ENCODE data around the gene RWDD1.

RWDD1 gene, protein sequence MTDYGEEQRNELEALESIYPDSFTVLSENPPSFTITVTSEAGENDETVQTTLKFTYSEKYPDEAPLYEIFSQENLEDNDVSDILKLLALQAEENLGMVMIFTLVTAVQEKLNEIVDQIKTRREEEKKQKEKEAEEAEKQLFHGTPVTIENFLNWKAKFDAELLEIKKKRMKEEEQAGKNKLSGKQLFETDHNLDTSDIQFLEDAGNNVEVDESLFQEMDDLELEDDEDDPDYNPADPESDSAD

DNA sequence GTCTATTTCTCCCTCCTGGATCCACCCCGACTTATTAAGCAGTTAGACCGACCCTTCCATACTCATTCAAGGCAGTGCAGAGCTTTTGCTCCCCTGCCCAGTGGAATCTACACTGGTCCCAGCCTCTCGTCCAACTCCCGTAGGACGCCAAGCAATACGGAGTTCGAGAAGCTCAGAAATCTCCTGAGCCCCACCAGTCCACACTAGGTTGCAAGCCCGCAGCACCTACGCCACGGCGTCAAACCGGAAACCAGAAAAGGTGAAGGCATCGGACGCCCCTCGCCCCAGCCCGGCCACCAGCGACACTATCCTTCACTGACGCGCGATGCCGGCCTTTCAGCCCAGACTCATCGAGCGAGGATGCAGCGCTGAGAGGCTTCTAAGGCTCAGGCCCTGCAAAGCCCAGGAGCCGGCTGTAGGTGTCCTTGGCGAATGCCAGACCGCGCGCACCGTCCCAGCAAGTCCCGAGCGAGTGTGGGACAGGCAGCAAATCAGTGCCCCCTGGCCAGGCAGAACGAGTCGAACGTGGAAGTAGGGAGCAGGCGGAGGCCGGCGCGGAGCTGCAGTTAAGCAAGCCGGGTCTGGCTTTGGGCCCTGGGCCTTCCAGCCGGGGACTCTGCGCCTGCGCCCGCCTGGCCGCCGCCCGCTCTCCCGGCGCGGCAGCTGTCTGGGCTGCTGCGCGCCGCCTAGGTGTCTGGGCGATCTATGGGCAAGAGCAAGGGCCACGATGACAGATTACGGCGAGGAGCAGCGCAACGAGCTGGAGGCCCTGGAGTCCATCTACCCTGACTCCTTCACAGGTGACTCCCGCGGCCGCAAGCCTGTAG is at the start of gene RWDD1:
RWDD1 (plus strand) TSS at position 649 of the 827 bp plus-strand sequence; CDS start at position 728, 79 bp downstream.
- DNase-seq = peak; percentile 99

DNA sequence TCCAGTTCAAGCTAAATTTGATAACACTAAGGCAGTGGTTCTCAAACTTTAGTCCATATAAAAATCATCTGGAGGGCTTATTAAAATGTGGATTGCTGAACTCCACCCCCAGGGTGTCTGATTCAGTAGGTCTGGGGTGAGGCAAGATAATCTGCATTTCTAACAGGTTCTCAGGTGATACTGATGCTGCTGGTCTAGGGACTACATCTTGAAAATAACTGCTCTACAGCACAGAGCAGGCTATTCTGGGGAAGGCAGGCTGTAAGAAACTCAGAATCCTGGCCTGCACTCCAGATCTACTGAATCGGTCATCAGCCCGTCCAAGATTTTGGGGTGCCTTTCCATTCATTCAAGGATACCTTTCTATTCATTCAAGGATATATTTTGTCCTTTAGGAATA is 48.4 kb upstream of the RWDD1 start:
- no peak for DNase-seq

DNA sequence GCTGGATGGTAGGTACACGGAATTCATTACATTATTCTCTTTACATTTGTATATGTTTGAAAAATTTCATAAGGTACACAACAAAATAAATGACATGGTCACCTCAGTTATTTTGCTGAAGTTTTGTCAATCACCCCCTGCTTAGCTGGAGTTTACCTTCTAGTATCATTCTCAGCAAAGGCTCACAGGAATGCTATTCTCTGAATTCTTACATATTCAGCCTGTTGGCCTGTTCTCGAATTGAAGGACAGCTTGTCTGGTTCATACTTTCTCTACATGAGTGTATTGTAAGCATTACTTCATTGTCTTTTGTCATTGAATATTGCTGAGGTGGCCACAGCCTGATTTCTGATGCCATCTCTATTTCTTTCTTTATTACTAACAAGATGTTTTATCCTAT is 47.1 kb upstream of the RWDD1 start:
- DNase-seq = no peak

DNA sequence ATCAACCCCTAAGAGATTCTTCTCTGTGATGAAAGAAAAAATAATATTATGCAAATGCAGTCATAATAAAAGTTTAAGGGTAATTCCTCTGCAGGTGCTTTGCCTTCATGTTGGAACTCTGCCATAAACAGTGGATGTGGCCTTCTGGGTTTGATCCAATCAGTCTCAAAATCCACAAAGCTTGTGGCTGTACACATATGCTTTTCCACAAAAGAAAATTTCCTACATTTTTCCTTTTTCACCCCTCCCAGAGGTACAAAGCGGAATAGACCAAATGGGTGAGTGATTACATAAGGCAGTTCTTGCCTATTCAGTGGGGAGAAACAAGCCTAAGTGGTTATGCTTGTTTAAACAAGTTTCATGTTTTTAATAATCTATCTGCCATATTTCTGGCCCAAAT is 43.2 kb upstream of the RWDD1 start:
- DNase-seq = no peak

DNA sequence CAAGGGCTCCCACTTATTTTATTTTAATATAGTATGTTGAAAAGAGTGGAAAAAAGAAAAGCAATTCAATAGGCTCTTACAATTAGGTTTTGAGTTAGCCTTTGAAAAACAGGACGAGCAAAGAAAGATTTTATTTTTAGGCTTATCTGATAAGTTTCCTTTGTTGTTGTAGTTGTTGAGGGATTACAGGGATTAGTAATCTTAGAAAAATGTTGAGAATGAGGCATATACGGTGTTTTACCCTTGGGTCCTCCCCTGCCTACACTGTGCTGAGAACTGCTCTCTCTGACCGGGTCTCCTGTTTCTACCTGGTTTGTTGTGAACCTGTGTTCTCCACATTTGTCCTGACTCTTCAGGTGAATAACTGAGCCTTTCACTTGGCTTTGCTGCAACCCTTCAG is 42.5 kb upstream of the RWDD1 start:
- no peak for DNase-seq

DNA sequence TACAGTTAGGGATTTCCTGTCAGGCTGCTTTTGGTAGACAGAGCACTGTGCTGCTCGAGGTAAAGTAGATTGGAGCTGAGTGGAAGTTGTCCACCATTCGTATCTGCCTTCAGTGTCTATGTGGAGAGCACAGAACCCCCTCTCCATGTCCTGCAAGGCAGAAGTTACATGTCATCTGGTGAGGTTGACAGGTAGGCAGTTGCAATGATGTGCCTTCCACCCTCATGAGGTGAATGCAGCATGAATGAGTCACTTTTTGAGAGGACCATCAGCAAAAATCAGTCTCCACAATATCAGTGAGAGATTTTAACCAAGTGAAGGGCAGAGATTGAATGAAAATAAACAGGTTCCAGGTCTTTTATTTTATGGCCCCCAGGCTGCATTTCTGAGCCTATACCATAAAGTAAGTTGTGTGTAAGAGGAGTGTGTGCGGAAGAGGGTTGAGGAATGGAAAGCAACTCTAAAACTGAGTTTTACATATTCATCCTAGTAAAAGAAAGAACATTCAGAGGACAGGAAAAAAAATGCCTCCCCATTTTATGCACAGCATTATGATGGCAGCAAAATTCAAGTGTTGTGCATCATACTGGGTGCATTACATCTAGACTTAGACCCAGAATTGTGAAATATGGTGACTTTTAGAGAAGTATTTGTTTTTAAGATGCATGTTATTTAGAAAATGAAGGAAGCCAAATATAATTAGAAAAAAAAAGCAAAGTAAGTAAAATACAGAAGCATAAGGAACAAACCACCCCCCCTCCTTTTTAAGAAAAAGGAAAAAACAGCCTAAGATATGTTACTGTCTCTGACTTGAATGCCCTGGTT is 41.6 kb upstream of the RWDD1 start:
- no peak for DNase-seq

DNA sequence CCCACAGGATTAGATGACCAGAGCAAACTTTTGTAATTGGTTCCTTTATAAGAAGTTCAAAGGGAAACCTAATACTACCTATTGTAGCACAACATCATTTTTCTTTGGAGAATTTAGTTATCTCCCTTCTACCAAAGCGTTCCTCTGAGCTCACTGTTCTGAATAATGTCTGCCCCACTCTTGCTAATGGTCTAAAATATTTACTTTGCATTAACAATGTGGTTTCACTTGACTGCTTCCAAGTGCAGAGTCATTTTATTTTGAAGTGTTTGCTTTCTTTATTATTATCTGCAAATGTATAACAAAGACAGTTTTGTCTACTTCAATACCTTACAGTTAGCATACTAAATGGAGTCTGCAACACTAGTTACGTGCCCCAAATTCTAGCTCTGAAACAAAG is 40.9 kb upstream of the RWDD1 start:
- DNase-seq = no peak

DNA sequence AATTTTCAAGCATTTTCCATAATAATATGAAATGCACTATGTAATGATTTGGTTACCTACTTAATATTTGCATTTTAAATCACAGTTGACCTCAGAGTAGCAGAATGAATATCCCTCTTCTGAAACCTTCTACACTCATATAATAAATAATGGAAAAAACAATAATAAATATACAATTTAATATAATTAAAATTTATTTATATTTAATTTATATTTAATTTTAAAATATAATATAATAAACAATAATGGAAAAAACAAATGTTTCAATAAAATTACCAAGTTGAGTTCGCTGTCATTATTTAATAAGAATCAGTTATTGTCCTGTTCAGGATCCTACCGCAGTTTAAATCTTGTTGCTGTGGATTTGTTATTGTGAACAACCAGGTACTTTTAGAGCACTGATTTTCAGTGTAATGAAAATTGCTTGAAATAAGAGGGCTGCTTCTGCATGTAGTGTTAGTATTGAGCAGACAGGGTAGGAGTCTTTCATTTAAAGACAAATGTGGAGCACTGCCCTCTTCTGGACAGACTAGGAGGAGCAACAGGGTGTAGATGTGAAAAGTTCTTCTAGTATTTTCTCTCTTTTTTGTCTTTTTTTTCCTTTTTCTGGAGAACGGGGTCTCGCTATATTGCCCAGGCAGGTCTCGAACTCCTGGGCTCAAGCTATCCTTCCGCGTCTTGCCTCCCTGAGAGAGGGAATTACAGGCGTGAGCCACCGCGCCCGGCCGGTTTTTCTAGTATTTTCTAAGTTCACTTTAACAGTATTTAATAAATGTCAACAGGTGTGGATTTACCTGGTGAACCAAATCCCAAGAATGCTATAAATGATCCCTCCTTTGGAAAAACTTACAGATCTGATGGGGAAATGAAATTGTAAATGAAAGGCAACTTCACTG is 39.4 kb upstream of the RWDD1 start:
- DNase-seq = peak; percentile 69

DNA sequence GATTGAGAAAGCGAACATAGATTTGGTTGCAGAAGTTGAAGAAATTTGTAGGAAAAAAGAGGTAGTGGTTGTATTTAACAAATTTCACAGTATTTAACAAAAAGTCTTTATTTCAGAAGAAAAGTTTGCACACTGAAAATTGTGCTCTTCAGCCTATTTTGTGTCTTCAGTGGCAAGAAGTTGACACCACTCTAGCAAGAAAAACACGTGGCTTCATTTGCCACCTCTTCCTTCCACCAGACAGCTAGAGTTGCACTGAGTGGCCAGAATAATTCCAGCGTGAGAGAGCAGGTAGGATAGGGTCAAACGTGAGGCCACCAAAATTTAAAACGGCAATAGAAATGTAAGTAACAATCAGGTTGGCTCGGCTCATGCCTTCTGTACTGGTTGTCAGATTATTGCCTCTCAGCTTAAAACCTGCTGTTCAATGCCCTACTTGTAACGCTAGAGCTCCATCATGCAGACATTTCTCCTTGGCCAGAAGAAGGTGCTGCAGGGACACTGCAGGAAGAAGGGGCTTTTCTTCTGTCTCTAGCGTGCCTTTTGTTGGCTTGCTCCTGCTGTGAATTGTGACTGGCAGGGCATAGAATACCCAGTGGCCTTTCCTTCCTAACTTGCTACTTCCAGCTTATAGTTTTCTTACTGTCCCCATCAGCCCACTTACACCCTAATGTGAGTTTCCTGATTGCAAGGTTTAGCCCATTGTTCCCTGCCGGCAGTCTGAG is 37.9 kb upstream of the RWDD1 start:
- no peak for DNase-seq

DNA sequence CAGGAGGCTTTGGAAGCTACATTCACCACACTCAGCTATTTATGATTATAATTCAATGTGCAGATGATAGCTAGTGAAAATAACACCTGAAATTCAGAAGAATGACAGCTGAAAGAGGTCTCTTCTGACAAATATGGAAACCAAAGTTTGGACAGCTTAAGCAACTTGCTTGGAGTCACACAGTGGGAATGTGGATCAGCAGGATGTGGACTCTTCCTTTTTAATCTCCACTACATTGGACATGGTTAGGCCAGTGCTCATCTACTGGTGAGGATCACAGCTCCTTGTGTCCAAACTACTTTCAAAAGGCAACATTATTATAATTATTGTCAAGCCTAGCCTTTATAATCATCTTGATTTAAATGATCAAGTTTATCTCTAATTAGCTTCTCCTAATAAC is 36.2 kb upstream of the RWDD1 start:
- DNase-seq = no peak

DNA sequence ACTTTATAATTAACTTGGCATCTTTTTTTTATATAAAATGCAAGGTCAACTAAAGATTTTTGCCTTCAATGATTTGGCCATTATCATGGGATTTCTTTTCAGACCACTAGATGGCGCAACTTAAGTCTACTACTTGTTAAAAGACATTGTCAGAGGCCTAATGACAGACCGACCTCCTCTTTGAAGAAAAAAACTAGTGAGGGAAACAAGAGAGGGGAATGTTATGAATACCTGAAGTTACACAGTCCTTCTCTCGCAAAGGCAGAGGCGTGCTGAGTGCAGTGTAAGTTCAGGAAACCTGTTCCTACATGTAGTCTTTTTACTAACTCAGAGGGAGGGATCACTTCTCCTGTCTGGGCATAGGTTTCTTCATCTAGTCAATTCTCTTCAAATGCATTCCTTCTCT is 35.1 kb upstream of the RWDD1 start:
- DNase-seq = peak; percentile 36

DNA sequence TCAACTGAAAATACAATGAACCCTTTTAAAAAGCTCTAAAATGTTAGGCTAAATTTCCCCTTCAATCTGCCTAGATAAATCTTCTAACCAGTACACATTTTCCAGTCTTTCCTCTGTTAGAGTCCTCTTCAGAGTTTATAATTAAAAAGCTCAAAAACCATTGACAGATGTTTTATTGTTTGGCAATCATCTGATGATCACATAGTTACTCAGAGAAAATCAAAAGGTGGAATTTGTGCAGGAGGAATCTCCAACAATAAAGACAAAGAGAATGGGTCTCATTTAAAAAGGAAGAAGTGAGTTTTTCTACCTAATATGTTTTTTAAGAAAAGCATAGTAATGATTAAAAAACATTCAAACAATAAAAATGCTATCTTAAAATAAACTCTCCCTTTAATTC is 28.9 kb upstream of the RWDD1 start:
- DNase-seq = no peak

DNA sequence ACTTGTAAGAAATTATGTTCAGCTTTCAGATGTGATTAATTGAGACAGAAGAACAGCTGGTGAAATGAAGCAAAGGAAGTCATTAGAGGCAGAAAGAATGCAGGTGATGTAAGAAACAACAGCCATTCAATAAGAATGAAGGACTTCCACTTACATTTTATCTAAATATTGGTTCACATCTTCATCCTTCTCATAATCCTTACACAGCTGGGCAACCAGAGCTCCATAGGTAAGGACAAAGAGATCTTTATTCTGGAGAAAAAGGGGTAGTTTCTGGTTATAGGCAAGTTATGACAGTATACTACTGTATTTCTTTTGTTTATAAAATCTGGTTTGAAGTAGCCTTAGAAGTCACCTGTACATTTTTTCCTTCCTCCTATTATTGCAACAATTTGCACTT is 28.2 kb upstream of the RWDD1 start:
- DNase-seq = no peak

DNA sequence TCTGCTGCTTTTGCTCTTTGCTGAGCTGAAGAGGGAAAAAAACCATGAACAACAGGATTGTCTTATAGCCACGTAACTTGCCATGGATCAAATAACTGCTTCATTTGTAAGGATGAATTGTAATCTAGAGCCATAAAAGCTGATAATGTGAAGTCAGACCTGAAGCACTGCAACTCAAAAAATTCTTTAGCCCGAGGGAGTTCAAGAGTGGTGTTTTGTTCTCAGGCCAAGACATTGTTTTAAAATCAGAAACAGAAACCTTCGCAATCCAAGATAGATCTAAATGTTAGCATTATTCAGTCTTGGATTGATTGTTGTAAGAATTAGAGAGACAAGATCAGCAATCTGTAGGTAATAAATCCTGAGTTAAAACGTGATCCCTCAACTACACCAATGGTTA is 25.7 kb upstream of the RWDD1 start, which contains the start of gene TRAPPC3L:
TRAPPC3L (minus strand) TSS at position 34 of the 400 bp plus-strand sequence. CDS start 170 bp downstream, outside the sequence.
- no peak for DNase-seq

DNA sequence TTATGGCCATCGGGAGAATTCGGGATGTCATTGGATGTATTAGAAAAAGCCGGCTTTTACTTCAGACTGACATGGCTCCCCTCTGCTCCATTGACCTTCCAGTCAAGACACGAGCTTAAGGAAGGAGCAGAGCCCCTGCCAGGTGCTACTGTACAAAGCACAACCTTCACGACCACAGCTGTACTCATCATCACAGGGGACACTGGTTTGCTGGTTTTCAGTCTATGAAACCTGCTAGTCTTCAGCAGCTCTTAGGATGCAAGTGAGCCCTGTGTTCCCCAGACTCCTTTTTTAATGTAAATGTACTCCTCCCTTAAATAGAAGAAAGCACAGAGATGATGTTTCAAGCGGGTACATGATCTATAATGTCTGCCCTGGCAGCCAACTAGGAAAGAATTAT is 23.9 kb upstream of the RWDD1 start:
- no peak for DNase-seq

DNA sequence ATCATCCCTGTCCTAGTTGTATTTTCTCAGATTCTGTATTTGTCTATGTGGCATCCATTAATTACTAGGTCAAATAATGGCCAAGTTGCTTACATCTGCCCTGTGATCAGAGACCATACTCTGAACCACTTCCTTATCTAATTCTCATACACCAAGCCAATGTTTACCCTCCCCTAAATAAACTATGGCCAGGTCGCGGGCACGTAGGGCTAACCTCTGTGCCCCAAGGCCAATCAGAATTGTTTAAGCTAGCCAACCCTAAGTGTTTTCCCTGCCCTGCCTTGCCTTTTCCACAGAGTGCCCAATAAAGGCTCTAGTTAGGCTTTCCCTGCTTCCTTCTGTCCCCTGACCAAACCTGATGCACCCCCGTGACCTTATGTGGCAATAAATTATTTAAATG is 20.5 kb upstream of the RWDD1 start:
- DNase-seq = no peak

DNA sequence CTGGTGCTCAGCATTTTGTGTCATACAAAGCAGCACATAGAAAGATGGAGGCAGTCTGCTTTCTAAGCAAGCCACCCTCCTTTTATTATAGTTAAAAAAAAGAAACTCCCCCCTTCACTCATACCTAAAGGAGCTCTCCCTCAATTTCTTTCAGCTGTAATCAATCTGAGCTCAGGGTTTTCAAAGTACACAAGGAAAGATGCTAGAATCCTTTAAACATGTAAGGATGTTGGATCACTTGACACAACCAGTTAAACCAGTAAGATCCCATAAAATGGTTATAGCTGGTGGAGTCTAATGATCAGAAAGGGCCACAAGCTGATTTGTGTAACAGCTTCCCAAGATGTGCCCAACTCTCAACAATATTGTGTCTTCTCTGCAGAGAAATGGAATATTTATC is 17.9 kb upstream of the RWDD1 start, which contains the start of gene CALHM4:
CALHM4 (plus strand) TSS at position 301 of the 400 bp plus-strand sequence; CDS start at position 344, 43 bp downstream.
- no peak for DNase-seq

DNA sequence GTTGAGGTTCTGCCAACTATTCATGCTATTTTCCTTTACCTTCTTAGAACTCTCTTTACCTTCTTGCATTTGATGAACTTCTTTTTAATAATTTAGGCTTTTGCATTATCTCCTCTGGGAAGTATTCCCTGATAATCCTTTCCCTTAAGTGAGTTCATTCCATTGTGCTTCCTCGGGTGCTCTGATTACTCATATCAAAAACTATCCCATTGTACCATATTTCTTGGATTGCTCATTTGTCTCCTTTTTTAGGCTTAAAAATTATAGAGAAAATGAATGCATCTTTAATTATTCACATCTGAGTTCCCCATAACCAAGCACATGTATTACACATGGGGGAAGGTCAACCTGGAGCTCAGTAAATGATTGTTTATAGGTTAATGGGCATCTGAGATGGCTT is 15.2 kb upstream of the RWDD1 start:
- no peak for DNase-seq

DNA sequence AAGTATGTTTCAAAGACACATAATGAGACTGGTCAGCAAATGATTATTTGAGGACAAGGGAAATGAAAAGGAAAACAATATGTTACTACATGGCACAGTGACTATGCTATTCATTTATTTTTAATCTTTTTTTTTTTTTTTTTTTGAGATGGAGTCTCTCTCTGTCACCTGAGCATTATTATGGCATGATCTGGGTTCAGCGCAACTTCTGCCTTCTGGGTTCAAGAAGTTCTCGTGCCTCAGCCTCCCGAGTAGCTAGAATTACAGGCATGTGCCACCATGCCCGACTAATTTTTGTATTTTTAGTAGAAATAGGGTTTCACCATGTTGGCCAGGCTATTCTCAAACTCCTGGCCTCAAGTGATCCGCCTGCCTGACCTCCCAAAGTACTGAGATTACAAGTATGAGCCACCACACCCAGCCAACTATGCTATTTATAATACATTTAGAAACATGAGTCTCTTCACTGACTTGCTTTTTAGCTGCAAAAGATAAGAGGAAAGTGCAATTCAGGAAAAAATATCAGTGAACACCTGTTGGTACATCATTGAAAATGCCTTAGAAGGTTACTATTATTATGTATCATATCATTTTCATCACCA is 14.4 kb upstream of the RWDD1 start:
- DNase-seq = no peak

DNA sequence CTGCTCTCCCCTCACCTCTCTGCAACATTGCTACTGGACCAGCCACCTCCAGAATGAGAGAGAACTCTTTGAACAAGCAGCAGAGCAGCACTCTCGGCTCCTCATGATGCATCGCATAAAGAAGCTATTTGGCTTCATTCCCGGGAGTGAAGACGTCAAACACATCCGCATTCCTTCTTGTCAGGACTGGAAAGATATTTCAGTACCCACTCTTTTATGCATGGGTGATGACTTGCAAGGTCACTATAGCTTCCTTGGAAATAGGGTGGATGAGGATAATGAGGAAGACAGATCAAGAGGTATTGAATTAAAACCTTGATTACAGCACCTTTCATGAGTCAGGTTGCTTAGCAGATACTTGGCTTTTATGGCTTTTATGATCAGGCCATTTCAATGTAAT is 13.4 kb upstream of the RWDD1 start:
- no peak for DNase-seq

DNA sequence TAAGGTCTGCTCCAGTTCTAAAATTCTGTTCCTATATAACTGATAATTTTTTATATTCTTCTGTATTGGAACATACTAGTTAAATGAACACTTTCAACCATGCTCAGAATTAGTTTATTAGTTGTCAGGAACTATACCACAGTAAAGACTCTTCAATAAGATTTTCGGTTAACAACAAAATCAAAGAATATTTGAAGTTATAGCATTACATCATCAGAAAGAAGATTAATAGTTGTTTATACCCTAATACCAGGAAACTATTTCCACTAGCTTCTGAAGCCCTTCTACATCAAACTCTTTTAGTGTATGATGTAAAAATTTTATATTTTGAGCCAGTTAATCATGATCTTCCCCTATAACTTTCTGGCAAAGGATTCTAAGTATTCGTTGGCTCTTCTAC is 11.2 kb upstream of the RWDD1 start:
- DNase-seq = no peak

Data from stimulated activated CD4-positive, alpha-beta T cell treated with anti-CD3 and anti-CD28 coated beads, Interleukin-4, amount 100 ng/mL, for 24 hours (primary cell).